Breast epithelium (tissue), 3 donors: ENCODE results near the gene TBC1D14.

Experiments
- POLR2A ChIP-seq: fragments of 450-650 bp; IDR thresholded peaks from one replicate; pipeline ENCODE4 v1.6.1; 2016; ENCODE audit warnings: antibody characterized with exemption, mild to moderate bottlenecking, moderate library complexity
- TF ChIP-seq, protein P1 (sequence below), 3 donors: fragments of 450-650 bp; IDR thresholded peaks; one replicate each; pipeline ENCODE4 v1.5.1; 2016 to 2017; ENCODE audit warnings: antibody characterized with exemption in 3 of 3, mild to moderate bottlenecking in 3 of 3, moderate library complexity in 3 of 3

DNA sequence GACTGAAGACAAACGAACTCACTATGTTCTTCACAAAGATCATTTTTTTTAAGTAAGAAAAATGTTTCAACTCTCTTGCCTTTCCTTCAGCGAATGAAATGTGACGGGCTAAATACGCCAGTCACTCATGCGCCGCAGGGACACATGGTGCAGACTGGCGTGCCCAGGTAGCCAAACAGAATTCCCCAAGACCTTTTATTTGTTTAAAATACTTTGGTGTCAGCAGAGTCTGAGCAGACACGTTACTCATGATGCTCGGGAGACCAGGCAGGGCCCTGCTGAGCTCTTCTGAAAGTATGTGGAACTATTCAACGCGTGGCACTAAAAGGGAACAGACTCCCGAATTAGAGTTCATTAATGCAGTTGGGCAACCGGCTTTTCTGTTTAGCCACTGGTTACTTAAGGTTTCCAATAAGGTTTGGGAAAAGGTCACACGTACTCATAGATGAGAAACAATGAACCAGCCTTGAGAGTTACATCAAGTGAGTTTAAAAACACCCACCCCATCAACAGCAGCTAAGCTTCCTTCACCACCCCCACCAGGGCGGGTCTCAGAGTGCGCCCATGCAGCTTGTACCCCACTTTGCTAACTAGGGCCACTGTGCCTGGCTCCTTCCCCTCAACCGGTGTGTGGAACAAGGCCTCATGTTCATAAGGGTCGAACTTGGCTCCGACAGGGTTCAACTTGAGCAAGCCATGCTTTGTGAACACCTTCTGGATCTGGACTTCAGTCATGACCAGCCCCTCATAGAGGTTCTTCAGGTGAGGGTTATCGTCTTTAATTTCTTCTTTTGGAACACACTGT is 150.9 kb downstream of the TBC1D14 start:
- no peak for TF ChIP-seq POLR2A
- TF ChIP-seq, protein P1, sequence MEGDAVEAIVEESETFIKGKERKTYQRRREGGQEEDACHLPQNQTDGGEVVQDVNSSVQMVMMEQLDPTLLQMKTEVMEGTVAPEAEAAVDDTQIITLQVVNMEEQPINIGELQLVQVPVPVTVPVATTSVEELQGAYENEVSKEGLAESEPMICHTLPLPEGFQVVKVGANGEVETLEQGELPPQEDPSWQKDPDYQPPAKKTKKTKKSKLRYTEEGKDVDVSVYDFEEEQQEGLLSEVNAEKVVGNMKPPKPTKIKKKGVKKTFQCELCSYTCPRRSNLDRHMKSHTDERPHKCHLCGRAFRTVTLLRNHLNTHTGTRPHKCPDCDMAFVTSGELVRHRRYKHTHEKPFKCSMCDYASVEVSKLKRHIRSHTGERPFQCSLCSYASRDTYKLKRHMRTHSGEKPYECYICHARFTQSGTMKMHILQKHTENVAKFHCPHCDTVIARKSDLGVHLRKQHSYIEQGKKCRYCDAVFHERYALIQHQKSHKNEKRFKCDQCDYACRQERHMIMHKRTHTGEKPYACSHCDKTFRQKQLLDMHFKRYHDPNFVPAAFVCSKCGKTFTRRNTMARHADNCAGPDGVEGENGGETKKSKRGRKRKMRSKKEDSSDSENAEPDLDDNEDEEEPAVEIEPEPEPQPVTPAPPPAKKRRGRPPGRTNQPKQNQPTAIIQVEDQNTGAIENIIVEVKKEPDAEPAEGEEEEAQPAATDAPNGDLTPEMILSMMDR (IDR thresholded peaks at IDR 0.05) = no peak
